Mononuclear cell (primary cell): ENCODE measurements around the gene PRDM16. TPM values are rescaled to one million over a fixed set of nuclear protein-coding genes. Genes with fewer than 3 reads are reported as not detected.

Experiments used
- H3K27me3 ChIP-seq: 2 replicates; pipeline ENCODE4 v1.6.0; 2011; ENCODE audit warnings: low read length, control low read depth; ENCODE audit not compliant: insufficient read depth
- H3K4me1 ChIP-seq: 2 replicates; pipeline ENCODE4 v1.5.1; 2011; ENCODE audit warnings: mild to moderate bottlenecking, low read length, control low read depth; ENCODE audit not compliant: insufficient read depth
- H3K4me3 ChIP-seq: 2 replicates; pipeline ENCODE4 v1.5.1; 2011; ENCODE audit warnings: mild to moderate bottlenecking, low read length, moderate library complexity
- H3K9me3 ChIP-seq: 2 replicates; pipeline ENCODE4 v1.5.1; 2011; ENCODE audit warnings: low read depth, mild to moderate bottlenecking, control low read depth, low read length
- total RNA-seq: library from RNA; depleted of rRNA; stranded (reverse); fragments of >200 nt; gene quantifications from one replicate; pipeline ENCODE4 v1.2.3, GENCODE V29; 2012

PRDM16 gene
- total RNA-seq, 1 donor = not detected

- H3K4me3 ChIP-seq = no peak overlapping the region
- H3K4me1 ChIP-seq = no peaks in the 10 kb centered on the region
- no peaks in the 10 kb centered on the region for H3K27me3 ChIP-seq
- H3K9me3 ChIP-seq = no peaks in the 10 kb centered on the region
Measured at GRCh38 chr1:3105167-3105863, 36.3 kb downstream of the PRDM16 start.

GRCh38 chr1:3106216-3106615, 37.2 kb downstream of the PRDM16 start:
- H3K27me3 ChIP-seq = no peaks in the 10 kb centered on the region
- no peaks in the 10 kb centered on the region for H3K4me1 ChIP-seq
- no peaks in the 10 kb centered on the region for H3K9me3 ChIP-seq
- H3K4me3 ChIP-seq = no peak overlapping the region

GRCh38 chr1:3107201-3107600, 38.2 kb downstream of the PRDM16 start:
- no peak overlapping the region for H3K4me3 ChIP-seq
- no peaks in the 10 kb centered on the region for H3K27me3 ChIP-seq

GRCh38 chr1:3109355-3109754, 40.4 kb downstream of the PRDM16 start:
- H3K27me3 ChIP-seq = no peaks in the 10 kb centered on the region
- H3K9me3 ChIP-seq = no peaks in the 10 kb centered on the region
- no peaks in the 10 kb centered on the region for H3K4me1 ChIP-seq
- H3K4me3 ChIP-seq = no peak overlapping the region

More at GRCh38 chr1:3107201-3107600, 38.2 kb downstream of the PRDM16 start:
- H3K9me3 ChIP-seq = no peaks in the 10 kb centered on the region
- H3K4me1 ChIP-seq = no peaks in the 10 kb centered on the region

- Histone ChIP-seq H3K9me3 (no peaks in the 10 kb centered on the region), H3K4me3 (no peak overlapping the region), H3K4me1 (no peaks in the 10 kb centered on the region), H3K27me3 (no peaks in the 10 kb centered on the region)
Measured at GRCh38 chr1:3111348-3112021, 42.5 kb downstream of the PRDM16 start.

- no peaks in the 10 kb centered on the region for H3K9me3 ChIP-seq
- no peaks in the 10 kb centered on the region for H3K27me3 ChIP-seq
- H3K4me1 ChIP-seq = no peaks in the 10 kb centered on the region
- no peak overlapping the region for H3K4me3 ChIP-seq
Measured at GRCh38 chr1:3112526-3112925, 43.5 kb downstream of the PRDM16 start.

- Histone ChIP-seq H3K9me3 (no peaks in the 10 kb centered on the region), H3K4me1 (no peaks in the 10 kb centered on the region), H3K4me3 (no peak overlapping the region), H3K27me3 (no peaks in the 10 kb centered on the region)
Measured at GRCh38 chr1:3113047-3113740, 44.2 kb downstream of the PRDM16 start.

GRCh38 chr1:3113741-3114056, 44.7 kb downstream of the PRDM16 start:
- Histone ChIP-seq H3K27me3 (no peaks in the 10 kb centered on the region), H3K4me3 (no peak overlapping the region), H3K9me3 (no peaks in the 10 kb centered on the region), H3K4me1 (no peaks in the 10 kb centered on the region)

- H3K4me1 ChIP-seq = no peaks in the 10 kb centered on the region
- H3K27me3 ChIP-seq = no peaks in the 10 kb centered on the region
- no peak overlapping the region for H3K4me3 ChIP-seq
- H3K9me3 ChIP-seq = no peaks in the 10 kb centered on the region
Measured at GRCh38 chr1:3114131-3114744, 45.2 kb downstream of the PRDM16 start.

GRCh38 chr1:3114846-3115245, 45.8 kb downstream of the PRDM16 start:
- Histone ChIP-seq H3K27me3 (no peaks in the 10 kb centered on the region), H3K9me3 (no peaks in the 10 kb centered on the region), H3K4me3 (no peak overlapping the region), H3K4me1 (no peaks in the 10 kb centered on the region)

GRCh38 chr1:3115275-3116149, 46.5 kb downstream of the PRDM16 start:
- Histone ChIP-seq H3K9me3 (no peaks in the 10 kb centered on the region), H3K27me3 (no peaks in the 10 kb centered on the region), H3K4me1 (no peaks in the 10 kb centered on the region), H3K4me3 (no peak overlapping the region)

GRCh38 chr1:3116150-3116510, 47.1 kb downstream of the PRDM16 start:
- Histone ChIP-seq H3K27me3 (no peaks in the 10 kb centered on the region), H3K9me3 (no peaks in the 10 kb centered on the region), H3K4me3 (no peak overlapping the region), H3K4me1 (no peaks in the 10 kb centered on the region)

- H3K27me3 ChIP-seq = no peaks in the 10 kb centered on the region
- H3K9me3 ChIP-seq = no peaks in the 10 kb centered on the region
- H3K4me1 ChIP-seq = no peaks in the 10 kb centered on the region
- no peak overlapping the region for H3K4me3 ChIP-seq
Measured at GRCh38 chr1:3116560-3116959, 47.6 kb downstream of the PRDM16 start.

GRCh38 chr1:3117879-3118278, 48.9 kb downstream of the PRDM16 start:
- H3K4me3 ChIP-seq = no peak overlapping the region
- H3K4me1 ChIP-seq = no peaks in the 10 kb centered on the region
- H3K27me3 ChIP-seq = no peaks in the 10 kb centered on the region
- no peaks in the 10 kb centered on the region for H3K9me3 ChIP-seq
